Stimulated activated CD4-positive, alpha-beta T cell treated with anti-CD3 and anti-CD28 coated beads, Interleukin-15, amount 100 ng/mL, for 24 hours (primary cell): ENCODE measurements around the gene AIRE.
"Not testable (repeated sequence)": the region's sequence is repeated elsewhere in the genome, so short reads cannot be mapped to it uniquely, and the experiment has no call there.

Source experiments
- DNase-seq: peaks from one replicate; pipeline ENCODE4 v3.0.0-alpha.2; 2020

AIRE gene

GRCh38 chr21:44267655-44268142 is 18.0 kb upstream of the AIRE start:
- peak; percentile 13 for DNase-seq

DNA sequence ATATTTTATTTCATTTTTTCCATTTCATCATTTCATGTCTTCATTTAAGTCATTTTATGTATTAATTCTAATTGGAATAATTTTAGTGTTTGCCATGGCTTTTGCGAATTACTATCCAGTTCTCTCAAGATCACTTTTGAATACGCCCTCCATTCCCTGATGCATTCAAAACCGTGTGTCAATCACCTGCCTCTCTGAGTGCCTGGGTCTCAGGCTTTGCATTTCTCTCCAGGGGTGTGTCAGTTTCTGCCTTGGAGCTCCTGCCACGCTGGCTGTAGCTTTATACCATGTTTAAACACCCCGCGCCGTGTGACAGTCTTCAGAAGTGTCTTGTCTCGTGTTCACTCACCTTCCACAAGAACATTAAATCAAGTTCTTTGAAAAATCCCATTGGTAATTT is 16.6 kb upstream of the AIRE start:
- no peak for DNase-seq

- DNase-seq = no peak
Observed at GRCh38 chr21:44271558-44272283, 14.0 kb upstream of the AIRE start.

DNA sequence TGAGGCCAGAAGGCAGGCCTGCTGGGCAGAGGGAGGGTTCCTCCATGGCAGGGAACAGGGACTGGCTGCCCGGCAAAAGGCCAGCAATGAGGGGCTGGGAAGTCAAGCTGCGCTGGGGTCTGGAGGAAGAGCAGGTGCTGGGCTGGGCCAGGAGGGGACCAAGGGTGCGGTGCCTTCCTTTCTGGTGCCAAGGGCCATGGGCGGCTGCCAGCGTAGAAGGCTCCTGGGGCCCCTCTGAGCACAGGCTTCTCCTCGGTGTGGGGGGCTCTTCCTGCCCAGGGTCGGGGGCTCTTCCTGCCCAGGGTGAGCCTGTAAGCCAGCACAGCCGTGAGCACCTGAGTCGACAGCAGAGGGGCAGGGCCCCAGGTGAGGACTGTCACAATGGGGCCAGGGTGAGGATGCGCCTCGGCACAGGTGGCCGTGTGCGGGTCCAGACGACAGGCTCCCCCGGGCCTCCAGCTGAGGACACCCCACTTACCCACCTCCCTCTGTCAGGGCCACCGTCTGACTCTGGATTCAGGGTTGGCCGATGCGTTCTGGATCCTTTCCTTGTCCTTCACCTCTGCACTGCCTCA is 13.3 kb upstream of the AIRE start:
- no peak for DNase-seq

DNA sequence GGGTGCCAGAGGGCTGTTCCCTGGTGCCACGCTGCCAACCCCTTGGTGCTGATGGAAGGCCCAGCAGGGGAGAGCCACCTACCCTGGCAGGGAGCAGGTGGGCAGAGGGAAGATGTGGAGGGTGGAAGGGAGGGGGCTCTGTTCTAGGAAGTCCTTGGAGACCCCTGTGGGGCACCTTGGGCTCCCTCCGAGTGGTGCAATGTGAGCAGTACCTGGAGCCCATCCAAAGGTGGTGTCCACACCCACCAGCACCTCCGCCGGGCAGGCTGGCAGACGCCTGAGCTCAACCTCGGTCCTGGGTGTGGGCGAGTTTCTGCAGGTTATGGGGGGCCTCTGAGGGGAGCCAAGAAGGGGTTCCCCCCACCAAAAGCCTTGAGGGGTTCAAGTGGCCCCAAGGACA is 12.6 kb upstream of the AIRE start:
- DNase-seq = no peak

DNA sequence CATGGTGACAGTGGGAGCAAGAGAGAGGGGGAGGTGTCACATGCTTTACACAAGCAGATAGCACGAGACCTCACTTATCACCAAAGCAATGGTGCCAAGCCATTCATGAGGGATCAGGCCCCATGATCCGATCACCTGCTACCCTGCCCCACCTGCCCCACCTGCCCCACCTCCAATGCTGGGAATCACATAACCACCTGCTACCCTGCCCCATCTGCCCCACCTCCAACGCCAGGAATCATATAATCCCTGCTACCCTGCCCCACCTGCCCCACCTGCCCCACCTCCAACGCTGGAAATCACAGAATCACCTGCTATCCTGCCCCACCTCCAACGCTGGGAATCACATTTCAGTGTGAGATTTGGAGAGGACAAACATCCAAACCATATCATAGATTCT is 10.6 kb upstream of the AIRE start:
- DNase-seq = no peak

GRCh38 chr21:44279354-44280260 is 6.1 kb upstream of the AIRE start:
- DNase-seq = no peak

- no peak for DNase-seq
Observed at GRCh38 chr21:44281801-44282200, 3.9 kb upstream of the AIRE start.

DNA sequence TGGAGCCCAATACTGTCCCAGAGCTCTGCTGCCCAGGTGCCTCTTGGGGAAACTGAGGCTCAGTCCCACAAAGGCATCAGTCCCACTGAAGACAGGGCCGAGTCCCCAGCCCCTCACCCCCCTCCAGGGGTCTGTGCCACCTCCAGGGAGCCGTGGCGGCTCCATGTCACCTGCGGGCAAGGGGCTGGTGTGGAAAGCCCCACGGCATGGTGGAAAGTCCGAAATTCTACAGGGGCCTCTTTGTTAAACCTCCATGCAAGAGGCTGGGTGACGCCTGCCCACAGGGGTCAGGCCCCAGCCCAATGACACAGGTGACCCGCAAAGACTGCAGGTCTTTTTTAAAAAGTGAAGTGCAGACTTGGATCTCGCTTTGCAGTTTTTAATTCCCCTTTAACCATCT is 3.3 kb upstream of the AIRE start:
- DNase-seq = no peak

- DNase-seq = not testable (repeated sequence)
Observed at GRCh38 chr21:44283211-44283785, 2.4 kb upstream of the AIRE start.

GRCh38 chr21:44283948-44284347 is 1.7 kb upstream of the AIRE start:
- no peak for DNase-seq

DNA sequence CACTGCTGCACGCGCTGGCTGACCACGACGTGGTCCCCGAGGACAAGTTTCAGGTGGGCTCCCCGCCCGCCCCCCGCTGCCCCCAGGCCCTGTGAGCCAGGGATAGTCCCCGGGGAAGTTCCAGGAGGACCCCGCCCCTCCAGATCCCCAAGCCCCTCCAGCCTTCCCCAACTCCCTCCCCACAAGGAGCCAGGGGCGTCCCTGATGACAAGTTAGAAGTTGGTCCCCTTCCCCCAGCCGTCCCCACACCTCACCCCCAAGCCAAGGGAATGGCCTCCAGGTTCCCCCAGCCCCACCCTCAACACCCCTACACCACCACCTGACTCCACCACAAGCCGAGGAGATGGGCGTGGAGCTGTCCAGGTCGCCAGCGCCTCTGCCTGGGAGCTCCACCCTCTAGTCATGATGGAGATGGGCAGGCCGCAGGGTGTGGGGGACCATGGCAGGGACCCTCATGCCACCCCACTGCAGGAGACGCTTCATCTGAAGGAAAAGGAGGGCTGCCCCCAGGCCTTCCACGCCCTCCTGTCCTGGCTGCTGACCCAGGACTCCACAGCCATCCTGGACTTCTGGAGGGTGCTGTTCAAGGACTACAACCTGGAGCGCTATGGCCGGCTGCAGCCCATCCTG is 525 bp downstream of the AIRE start:
- no peak for DNase-seq

DNA sequence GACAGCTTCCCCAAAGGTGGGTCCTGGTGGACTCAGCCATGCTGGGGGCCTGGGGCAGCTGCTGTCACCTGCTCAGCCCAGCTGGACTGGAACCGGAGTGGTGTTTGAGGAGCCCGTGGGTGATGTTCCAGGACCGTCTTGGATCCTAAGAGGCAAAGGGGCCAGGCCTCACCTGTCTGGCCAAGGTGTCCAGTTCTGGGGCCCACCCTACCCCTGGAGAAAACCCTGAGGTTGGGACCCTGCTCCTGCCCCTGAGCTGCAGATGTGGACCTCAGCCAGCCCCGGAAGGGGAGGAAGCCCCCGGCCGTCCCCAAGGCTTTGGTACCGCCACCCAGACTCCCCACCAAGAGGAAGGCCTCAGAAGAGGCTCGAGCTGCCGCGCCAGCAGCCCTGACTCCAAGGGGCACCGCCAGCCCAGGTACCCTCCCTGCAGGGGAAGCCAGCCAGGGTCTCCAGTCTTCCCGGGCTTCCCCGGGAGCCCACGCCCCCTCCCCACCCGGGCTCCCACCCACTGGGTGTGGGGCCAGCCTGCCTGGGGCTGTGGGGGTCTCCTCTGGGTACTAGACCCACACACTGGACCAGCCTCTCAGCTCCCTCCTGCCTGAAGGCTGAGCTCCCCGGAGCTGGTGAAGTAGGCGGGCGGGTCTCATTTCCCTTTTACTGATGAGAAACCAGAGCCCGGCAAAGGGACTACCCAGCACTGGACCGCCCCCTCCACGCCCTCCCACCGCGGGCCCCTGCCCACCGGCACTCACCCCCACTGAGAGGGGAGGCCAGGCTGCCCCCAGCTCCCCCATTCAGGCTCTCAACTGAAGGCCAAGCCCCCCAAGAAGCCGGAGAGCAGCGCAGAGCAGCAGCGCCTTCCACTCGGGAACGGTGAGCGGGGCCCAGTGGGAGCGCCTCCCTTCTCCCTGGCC is 1.3 kb downstream of the AIRE start:
- DNase-seq = no peak

DNA sequence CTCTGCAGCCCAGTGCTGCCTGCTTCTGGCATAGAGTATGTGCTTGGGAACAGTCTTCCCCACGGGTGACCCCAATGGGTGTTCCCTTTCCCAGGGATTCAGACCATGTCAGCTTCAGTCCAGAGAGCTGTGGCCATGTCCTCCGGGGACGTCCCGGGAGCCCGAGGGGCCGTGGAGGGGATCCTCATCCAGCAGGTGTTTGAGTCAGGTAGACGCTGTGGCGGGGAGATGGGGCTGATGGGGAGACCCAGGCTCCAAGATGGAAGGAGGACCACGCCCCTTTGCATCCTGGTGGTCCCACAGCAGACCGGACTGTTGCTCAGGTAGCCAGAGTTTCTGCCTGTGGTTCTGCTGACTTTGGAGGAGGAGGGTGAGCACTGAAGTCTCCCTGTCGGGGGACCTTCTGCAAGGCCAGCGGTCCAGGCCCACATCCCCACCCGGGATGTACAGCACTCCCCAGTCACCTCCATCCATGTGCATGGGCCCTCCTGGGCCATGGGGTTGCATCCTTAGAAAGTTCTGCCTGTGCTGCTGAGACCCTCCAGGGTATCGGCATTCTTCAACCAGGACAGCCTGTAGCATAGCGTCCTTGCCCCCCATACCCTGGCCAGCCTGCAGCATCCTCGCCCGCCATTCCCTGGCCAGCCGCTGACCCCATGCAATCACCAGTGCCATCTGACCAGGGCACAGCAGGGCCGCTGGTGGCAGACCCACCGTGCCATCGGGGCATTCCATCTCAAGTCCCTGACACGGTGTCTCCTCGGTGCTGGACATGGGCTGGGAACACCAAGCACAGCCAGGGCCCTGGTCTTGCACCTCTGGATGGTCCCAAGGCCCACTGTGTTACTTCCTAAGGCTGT is 2.8 kb downstream of the AIRE start:
- DNase-seq = no peak

GRCh38 chr21:44289381-44290010 is 3.8 kb downstream of the AIRE start:
- no peak for DNase-seq

DNA sequence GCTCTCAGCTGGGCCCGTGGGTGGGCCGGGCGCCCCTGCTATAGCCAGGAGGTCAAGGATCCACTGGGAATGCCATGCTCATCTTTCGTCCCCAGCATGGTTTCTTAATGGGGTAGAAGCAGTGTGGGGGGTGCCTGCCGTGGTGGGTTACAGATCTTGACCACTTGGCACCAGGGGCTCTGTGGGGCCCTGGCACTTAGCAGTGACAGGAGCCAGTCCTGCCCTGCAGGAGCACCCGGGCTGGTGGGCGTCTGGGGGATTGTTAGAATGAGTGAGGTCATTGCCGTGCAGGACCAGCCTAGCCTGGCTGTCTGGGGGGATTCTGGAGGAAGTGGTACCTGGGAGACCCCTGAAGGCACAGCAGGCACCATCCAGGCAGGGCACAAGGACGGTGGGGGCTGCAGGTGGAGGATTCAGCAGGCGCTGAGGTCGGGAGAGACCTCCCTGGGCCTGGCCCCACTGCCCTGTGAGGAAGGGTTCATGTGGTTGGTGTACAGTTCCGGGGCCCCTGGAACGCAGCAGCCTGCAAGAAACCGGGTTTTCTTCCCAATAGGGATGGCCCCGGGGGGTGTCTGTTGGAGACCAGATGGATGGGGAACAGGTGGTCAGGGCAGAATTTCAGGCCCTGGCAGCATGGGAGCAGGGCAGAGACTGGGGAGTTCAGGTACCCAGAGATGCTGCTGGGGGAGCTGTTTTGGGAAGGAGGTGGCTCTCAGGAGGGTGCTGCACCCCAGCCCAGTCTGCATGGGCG is 4.8 kb downstream of the AIRE start:
- DNase-seq = no peak

- no peak for DNase-seq
Observed at GRCh38 chr21:44291078-44291935, 5.6 kb downstream of the AIRE start.
